Measurements from ENCODE around the gene UNC45A.
A peak's percentile ranks its signal among the peaks of the same experiment; 100 is the strongest.
"Not testable (repeated sequence)": the region's sequence is repeated elsewhere in the genome, so short reads cannot be mapped to it uniquely, and the experiment has no call there.

UNC45A gene

DNA sequence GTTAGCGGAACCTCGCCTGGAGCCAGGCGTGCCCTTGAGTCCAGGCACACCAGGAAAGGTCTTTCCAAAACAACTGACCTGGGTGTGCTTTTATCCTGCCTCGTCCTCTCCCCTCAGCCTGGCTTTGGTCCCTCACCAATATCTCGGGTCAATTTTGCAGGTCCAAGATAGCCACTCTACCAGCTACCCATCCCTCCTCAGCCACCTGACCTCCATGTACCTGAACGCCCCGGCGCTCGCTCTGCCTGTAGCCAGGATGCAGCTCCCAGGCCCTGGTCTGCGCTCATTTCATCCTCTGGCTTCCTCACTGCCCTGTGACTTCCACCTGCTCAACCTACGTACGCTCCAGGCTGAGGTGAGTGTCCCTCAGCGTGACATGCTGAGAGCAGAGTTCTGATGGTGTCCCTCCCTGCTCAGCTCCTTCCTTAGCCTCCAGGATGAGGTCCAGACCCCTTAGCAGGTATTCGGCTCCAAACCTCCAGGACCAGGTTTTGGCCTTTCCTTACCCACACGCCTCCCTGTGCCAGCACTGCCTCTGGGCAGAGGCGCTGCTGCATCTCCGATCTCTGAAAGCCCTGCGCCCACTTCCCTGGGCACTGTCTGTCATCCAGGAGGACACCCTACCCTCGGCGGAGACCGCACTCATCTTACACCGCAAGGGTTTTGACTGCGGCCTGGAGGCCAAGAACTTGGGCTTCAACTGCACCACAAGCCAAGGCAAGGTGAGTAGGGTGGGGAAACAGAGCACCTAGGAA, 16.9 kb upstream of the UNC45A start:
- DNase-seq: no peak

DNA sequence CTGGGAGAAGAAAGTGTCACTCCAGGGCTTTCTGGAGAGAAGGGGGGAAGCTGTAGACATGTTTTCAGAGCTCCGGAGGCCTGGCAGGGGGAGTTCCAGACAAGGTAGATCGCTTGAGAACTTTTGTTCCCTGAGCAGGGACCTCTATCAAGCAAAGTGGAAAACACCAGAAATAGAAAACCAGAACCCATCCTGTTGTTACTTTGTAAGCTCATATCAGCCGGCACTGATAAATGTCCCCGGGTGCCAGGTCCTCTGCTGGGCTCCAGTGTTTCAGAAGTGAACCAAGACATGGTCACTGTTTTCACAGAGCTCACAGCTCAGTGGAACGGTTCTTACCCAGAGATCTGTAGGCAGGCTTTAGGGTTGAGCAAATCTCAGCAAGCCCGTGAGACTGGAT, 16.2 kb upstream of the UNC45A start:
- no peak for DNase-seq

DNA sequence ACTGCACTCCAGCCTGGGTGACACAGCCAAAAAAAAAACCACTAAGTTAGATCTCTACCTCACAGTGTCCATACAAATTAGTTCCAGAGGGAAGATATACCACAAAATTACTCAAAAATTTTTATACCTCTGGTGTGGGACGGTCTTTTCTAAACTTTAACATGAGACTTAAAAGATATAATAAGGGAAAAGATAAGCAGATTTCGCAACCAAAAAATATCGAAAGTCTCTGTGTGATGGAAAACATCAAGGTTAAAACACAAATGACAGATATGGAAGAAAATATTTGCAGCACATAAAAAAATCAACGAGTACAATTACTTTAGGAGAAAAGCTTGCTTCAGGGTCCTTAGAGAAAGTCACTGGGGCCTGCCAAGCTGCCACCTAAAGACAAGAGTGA, 13.2 kb upstream of the UNC45A start:
- no peak for DNase-seq

DNA sequence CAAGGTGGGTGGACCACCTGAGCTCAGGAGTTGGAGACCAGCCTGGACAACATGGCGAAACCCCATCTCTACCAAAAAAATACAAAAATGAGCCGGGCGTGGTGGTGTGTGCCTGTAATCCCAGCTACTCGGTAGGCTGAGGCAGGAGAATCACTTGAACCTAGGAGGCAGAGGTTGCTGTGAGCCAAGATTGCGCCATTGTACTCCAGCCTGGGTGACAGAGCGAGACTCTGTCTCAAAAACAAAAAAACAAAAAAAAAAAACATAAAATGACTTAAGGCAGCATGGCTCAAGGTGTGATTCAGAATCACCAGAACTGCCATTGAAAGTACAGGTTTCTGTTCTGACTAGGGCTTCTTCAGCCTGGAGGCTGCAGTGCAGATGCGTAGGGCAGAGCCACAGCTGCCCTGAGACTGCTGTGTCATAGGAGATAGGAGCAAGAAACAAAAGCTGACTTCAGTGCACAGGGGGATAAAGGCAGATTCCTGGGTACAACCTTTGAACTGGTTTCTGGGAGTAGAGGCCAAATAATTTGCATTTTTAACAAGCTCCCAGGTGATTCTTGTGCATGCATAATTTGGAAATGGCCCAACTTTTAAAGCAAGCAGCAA, 12.3 kb upstream of the UNC45A start:
- not testable (repeated sequence) for DNase-seq

DNA sequence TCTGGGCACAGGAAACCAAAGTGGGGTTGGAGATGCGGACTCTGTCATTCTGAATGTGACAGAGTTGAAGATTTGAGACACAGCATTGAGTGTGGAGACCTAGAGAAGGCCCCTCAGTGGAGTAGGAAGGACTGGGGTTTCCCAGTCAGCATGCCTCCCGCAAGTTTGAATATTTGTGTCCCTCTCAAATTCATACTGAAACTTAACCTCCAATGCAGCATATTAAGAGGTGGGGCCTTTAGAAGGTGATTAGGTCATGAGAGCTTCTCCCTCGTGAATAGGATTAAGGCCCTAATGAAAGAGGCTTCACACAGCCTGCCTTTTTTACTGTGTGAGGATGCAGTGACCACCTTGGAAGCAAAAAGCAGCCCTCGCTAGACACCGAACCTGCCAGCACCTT, 10.7 kb upstream of the UNC45A start:
- no peak for DNase-seq

DNA sequence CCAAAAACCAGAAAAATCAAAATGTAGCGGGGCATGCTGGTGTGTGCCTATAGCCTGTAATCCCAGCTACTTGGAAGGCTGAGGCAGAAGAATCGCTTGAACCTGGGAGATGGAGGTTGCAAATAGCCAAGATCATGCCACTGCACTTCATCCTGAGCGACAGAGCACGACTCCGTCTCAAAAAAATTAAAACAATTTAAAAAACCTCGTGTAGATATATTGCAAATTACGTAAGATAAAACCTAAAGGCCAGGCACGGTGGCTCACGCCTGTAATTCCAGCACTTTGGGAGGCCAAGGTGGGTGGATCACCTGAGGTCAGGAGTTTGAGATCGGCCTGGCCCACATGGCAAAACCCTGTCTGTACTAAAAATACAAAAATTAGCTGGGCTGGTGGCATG, 8.3 kb upstream of the UNC45A start:
- not testable (repeated sequence) for DNase-seq

DNA sequence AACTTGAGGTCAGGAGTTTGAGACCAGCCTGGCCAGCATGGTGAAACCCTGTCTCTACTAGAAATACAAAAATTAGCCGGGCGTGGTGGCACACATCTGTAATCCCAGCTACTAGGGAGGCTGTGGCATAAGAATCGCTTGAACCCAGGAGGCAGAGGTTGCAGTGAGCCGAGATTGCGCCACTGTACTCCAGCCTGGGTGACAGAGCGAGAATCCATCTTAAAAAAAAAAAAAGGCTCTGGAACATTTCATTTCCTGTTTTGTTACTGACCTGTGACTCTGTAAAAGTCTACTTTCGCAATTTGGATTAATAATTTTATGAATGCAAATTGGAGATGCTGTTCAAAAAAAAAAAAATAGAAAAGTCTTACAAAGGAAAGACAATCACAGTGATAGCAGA, 7.0 kb upstream of the UNC45A start:
- not testable (repeated sequence) for DNase-seq

DNA sequence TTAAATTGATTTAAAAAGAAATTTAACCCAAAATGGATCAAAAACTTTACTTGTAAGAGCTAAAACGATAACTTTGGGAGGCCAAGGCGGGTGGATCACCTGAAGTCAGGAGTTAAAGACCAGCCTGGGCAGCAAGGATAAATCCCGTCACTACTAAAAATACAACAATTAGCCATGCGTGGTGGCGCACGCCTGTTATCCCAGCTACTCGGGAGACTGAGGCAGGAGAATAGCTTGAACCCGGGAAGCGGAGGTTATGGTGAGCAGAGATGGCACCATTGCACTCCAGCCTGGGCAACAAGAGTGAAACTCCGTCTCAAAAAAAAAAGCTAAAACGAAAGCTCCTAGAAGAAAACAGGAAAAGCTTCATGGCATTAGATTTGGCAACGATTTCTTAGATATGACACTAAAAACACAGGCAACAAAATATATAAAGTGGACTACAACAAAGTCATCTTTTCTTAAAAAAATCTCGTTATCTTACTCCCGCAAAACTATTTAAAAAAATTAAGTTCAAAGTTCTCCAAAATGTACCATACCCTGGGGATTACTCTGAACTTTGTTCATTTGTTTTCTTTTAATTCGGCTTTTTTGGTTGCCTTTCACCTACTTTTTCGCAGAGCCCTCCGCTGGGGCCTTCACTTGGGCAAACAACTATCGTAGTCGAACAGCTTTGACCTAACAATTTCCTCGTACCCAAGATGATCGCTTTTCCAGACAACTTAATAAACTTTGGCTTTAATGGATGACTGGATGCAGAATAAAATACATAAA, 5.7 kb upstream of the UNC45A start:
- no peak for DNase-seq

DNA sequence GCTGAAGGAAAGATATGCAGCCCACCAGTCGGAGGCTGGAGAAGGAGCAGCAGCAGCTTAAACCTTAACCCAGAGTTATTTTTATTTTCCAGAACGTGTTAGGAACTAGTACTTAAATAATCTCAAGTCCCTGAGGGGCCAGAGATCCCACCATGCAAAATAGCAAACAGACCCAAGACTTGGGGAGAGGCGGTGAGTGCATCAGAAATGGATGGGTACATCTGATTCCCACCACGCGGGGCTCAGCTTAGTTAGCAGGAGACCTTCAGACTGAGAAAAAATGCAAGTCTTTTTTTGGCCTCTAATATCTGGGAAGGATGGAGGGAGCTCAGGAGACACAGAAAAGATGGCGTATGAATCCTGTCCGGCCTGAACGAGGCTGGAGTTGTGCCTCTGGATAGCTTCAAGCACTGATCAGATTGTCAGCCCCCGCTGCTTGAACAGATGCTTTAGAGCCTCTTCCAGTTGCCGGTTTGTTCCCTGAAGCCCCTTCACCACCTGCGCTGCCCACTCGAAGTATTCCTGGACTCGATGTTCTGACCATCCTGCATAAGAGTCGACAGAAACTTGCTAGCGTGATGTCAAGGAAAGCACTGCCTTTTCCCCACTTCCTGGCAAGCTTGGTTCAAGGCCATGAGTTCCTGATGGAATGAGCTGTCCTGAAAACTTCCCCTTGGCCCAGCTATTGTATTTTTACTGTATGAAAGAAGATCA, 4.1 kb upstream of the UNC45A start:
- no peak for DNase-seq

DNA sequence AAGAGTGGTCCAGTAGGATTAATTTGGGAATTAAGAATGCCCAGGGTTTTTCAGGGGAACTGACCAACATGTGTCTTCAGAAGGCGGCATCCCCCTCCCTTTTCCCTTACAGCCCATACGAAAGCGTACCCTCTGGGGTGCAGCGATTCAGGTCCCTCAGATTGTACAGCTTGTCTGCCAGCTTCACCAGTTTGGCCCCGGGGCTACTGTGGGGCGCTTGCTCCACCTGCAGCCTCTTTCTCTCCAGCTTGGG, 3.6 kb upstream of the UNC45A start:
- no peak for DNase-seq

DNA sequence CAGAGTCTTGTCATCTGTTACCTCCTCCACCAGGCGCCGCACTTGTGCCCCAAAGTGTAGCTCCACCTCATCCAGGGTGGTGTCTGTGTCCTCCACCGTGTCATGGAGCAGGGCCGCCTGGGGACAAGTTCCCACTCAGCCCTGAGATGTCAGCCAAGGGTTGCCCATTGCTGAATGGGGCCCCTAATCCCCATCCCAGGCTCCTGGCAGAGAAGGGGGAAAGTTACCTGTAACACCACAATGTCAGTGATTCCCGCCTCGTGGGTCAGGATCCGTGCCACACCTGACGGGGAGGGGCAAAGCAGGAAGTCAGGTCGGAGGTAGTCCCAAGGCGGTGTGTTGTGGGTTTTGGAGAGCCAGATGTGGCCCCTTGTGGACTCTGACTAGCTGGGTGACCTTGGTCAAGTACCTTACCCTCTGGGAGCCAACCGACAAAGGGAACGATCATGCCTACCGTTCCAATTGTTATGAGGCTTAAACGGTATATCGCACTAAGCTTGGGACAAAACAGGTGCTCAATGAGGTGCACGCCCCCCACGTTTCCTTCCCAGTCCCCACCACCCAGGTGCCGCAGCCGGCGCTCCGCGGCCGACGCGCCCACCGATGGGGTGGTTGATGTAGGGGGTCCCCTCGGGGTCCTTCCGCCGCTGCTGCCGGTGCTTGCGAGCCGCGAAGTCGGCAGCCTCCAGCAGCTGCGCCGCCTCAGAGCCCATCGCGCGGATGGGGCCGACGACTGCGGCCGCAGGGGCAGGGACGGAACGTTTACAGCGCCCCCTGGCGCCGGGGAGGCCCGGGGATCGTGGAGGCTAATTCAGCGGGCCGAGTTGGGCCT, 3.0 kb upstream of the UNC45A start, which contains the start of gene HDDC3:
TSS of gene HDDC3 (minus strand) at position 722 of the 832 bp plus-strand sequence. CDS start at position 713, 9 bp downstream.
- DNase-seq: peak; percentile 88

DNA sequence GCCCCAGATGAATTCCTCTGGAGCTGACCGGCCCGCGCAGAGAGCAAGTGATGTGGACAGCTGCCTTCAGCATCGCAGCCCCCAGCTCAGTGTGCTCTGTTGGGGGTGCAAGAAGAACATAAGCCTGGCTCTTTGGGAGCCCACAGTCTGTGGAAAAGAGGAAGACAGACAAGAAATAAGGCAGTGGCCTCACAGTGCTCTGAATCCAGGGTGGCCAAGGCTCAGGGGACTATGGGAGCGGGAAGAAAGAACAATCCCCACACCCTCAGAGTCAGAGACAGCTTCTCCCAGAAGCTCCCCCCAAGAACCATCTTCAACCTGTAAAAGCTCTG, 2.5 kb upstream of the UNC45A start:
- DNase-seq: no peak

DNA sequence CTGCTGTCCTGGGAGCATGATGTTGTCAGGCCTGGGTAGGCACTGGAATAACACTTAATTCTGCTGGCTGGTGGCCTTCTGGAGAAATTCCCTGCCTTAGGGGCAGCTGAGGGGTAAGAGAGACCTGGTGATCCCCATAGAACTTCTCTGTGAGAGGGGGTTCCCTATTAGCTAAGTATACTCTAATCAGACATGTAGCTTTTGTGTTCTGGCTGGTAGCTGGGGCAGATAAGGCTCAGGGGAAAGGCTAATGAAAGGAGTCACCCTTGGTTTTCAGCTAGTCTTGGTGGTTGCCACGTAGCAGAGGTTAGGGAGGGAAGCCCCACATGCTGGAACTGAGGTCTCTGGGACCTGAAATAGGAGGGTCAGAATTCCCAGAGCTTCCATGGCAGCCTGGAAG, 1.8 kb upstream of the UNC45A start:
- no peak for DNase-seq

DNA sequence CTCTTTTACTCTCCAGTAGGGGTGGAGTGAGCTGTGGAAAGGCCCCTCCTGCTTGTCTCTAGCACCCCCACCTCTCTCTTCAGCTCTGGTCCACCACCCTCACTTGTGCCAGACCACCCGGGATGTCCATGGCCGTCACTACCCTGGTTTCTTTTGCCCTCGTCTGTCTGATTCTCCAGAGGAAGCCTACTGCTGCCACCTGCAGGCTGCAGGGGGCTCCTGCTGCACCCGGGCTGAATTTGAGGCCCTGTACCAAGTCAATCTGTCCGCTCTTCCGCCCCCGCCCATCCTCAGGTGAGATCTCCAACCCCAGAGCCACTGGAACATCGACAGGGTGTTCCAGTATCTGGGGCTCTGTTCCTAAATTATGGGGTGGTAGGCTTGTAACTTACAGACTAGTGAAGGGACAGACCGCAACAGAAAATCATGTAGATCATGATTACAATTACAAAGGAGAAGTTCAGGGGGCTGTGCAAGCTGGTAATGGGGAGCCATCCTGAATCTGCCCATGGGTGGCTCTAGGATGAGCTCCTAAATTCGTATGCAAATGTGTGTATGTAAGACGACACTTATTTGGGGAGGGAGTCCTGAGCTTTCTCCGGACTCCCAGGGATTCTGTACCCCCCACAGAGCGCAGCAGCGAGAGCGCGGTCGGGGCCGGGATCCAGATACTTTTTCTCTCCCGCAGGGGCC, 683 bp upstream of the UNC45A start:
- DNase-seq: peak; percentile 84

DNA sequence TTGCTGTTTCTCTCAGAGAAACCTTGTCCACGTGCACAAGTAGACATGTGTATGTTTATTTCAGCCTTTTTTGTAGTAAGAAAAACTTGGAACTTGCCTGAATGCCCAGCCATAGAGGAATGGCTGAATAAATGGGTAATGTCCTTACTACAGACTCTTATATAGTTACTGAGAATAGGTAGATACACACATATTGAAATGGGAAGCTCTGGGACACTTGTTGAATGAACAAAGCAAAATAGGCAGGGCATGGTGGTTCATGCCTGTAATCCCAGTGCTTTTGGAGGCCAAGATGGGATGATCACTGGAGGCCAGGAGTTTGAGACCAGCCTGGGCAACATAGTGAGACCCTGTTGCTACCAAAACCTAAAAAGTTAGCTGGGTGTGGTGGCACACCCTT, 1.7 kb downstream of the UNC45A start:
- no peak for DNase-seq

DNA sequence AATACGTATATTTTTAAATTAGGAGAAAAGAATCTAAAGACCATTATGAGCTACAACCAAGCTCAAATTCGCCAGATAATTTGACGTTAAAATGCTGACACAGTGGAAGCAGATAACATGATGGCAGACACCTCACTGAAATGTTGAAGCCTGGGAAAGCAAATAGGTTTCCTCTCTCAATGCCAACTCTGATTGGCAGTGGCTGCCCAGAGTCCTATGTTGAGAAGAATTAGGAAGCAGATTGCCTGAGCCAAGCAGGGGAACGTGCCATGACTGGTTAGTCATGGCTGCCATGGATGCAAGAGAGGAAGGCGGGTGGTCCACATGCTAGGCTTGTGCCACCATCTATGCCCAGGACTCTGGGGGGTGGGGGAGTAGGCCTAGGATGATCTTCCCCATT, 3.2 kb downstream of the UNC45A start:
- DNase-seq: no peak

DNA sequence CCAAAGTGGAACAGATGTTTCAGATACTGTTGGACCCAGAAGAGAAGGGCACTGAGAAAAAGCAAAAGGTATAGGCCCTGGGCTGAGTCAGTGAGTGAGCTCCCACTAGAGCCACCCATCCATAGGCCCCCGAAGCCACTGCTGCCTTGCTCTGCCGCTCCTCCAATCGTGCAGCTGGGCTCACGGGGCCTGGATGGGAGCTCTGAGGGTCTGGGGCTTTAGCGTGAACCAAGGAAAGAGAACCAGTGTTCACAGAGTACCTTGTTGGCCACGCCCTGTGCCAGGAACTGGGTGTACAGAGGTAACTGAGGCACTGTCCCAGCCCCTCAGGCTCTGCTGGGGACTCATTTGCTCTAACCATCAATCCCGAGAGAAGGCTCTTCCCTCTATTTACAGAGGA, 4.7 kb downstream of the UNC45A start:
- DNase-seq: no peak

DNA sequence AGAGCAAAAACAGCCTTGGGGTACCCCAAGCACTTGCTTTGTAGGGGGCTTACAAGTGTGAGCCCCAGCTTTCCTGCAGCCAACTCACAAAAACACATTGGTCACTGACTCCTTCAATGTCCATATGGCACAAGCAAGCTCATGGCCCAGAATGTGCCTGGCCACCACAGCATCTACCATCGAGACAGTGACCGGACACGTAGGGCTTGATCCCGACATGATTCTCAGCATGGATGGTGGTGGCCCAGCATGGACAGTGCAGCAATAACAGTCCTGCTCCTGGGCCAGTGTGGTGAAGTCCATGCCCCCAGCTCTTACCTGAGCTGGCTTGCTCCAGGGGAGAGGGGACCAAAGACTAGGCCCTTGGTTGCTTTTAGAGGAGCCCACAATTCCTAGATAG, 6.0 kb downstream of the UNC45A start:
- DNase-seq: no peak

DNA sequence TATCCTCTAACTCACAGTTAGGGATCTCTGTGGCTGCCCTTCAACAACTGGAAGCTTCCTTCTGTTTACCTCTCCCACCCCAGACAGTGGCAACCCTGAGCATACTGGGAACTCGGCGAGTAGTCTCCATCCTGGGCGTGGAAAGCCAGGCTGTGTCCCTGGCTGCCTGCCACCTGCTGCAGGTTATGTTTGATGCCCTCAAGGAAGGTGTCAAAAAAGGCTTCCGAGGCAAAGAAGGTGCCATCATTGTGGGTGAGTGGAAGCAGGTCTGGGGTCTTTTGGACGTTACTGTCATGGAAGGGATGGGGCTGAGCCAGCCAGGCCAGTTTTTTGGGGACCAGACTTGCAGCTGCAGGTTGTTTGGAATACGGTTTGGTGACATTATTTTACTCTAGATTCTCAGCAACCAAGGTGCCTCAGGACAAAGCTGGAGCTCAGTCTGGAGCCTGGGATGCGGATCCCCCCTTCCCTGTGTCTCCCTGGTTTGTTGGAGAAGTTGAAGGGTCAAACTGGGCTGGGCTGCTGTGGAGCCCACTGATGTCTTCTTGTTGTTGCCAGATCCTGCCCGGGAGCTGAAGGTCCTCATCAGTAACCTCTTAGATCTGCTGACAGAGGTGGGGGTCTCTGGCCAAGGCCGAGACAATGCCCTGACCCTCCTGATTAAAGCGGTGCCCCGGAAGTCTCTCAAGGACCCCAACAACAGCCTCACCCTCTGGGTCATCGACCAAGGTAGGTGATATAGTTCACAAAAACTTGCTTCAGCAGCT, 7.5 kb downstream of the UNC45A start:
- DNase-seq: no peak

DNA sequence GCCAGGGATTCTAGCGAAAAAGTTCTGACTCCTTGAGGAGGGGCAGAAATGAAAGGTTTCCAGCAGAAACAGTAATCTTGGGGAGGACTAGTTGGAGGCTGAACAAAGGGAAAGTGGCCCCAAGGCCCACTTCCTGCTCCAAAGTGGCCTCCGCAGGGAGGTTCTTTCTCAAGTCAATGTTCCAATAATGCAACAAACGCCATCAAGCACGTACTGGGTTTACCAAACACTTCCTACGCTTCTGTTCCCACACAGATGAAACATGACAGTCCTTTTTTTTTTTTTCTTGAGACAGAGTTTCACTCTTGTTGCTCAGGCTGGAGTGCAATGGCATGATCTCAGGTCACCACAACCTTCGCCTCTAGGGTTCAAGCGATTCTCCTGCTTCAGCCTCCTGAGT, 10.0 kb downstream of the UNC45A start:
- DNase-seq: no peak

DNA sequence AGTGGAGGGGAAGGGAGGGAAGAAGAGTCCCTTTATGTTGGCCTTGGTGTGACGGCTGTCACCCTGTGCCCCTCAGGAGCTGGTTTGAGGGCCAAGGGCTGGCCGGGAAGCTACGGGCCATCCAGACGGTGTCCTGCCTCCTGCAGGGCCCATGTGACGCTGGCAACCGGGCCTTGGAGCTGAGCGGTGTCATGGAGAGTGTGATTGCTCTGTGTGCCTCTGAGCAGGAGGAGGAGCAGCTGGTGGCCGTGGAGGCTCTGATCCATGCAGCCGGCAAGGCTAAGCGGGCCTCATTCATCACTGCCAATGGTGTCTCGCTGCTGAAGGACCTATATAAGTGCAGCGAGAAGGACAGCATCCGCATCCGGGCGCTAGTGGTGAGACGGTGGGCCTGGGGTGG, 11.5 kb downstream of the UNC45A start:
- no peak for DNase-seq

All from activated CD4-positive, alpha-beta T cell treated with anti-CD3 and anti-CD28 coated beads for 4 hours (primary cell).